GM21717 (cell line): ENCODE measurements around the gene EXOSC6.
A peak's percentile ranks its signal among the peaks of the same experiment; 100 is the strongest.
"Not testable (repeated sequence)": the region's sequence is repeated elsewhere in the genome, so short reads cannot be mapped to it uniquely, and the experiment has no call there.

Experiments used
- ATAC-seq: cut with Tn5 transposase; IDR thresholded peaks from one replicate; pipeline ENCODE4 v1.9.1; 2021; ENCODE audit warnings: mild to moderate bottlenecking, moderate library complexity; ENCODE audit not compliant: unreplicated experiment

EXOSC6 gene

DNA sequence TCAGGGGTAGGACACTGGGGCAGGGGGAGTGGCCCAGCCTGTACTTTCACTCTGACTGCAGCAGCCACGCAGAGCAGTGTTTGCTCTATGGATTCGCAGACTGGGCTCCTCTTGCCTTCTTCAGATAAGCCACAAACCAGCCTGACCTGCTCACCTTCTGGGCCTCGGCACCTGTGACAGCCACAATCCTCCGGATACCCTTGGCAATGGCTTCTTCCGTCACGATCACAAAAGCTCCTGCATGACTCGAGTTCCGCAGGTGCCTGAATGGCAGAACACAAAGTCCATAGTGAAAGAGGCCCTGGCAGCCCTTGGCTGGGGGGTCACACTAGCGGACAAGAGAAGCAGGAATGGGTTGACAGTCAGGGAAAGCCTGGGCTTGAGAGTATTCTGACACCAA is 3.8 kb upstream of the EXOSC6 start:
- ATAC-seq: no peak

DNA sequence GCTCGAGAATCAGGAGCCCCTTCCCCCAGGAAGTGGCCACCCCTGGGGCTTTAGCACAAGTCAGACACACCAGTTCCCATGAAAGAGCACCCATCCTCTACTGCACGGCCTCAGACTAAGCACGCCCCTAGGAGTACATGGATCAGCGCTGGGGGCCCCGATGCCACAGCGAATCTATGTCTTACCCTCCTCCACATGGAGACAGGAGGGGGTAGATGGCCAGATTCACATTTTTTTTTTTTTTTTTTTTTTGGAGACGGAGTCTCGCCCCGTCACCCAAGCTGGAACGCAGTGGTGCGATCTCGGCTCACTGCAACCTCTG is 3.2 kb upstream of the EXOSC6 start:
- ATAC-seq: no peak

DNA sequence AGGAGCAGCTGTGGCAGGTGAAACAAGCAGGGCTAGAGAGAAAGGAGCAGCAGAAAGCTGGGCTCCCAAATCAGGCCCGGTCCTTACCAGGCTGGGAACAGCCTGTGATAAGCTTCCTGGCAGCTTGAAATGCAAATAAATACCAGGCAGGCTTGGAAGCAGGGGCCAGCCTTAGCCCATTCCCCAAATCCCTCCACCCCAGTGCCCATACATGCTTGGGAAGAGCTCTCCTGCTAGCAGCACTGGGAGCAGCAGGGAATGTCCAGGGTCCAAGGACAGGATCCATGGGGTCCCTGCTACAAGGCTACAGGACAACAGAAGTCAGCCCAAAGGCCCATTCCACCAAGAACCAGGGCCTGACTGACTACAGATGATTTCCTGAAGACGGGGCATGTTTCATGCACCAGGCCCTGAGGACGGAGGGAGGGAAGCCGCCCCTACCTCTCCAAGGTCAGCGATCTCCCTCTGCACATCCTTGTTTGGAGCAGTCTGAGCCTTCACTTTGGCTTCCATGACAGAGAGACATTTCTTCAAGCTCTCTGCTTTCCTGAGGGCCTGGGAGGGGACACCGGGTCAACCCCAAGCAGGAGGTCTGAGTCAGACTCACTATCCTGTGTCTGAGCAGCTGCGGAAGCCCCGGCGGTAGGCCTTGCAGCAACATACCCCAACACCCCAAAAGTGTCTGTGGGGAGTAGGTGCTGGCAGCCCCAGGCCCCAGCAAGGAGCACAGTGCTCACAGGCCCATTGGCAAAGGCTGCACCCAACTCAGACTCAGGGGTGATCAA is 2.6 kb upstream of the EXOSC6 start:
- ATAC-seq: no peak

DNA sequence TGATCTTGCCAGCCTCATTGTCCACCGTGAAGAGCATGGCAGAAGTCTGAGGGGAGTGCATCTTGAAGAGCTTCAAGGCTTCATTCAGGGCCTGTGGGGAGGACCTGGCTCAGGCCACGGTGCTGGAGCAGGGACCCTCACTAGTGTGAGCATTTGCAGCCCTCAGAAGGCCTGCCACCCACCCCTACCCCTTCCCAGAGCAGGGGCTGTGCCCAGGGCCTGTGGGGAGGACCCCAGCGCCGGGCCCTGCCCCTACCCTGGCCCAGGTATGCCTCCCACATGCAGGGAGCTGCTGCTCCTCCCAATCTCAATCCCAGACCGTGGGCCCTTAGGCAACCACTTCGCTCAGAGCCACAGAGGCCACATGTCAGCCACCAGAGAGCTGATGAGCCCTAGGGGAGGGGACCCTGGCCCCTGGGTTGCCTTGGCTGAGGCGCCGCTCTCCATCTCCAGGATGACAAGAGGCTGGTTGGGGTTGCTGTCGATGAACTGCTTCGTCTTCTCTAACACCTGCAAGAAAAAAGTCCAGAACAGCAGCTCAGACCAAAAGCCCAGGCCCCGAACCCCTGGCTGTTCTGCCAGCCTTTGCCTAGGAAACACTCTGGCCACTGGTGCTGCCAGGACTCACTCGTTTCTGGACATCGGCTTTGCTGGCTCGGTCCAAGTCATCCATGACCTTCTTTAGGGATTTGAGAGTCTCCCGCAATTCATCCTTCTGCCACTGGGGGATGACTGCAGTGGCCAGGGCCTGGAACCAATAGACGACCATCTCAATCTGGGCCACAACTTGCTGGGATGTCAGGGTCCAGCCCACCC is 1.8 kb upstream of the EXOSC6 start:
- ATAC-seq: no peak

DNA sequence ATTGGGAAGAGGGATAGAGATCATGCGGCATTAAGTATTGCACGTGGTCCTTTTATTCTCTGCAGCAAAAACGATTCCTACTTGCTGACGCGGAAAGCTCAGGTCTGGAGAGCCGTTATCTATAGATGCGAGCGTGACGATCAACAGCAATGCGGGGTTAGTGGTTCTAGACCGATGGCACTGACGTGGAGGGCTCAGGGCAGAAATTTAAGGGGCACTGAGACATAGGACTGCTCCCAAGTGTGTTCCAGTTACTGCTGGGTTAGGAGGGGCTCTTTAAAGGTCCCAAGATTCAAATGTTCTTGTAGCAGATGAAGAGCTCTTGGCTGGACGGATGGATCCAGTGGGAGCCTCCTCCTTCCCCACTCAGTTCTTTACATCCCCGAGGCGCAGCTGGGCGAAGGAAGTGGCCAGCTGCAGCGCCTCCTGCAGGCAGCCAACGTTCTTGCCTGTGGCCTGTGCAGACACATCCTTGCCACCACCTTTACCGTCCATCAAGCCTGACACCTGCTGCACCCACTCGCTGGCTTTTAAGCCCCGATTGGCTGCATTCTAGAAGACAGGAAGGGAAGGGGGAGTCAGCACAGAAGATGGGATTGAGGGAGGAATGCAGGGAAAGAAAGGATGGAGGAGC is 732 bp upstream of the EXOSC6 start:
- no peak for ATAC-seq

DNA sequence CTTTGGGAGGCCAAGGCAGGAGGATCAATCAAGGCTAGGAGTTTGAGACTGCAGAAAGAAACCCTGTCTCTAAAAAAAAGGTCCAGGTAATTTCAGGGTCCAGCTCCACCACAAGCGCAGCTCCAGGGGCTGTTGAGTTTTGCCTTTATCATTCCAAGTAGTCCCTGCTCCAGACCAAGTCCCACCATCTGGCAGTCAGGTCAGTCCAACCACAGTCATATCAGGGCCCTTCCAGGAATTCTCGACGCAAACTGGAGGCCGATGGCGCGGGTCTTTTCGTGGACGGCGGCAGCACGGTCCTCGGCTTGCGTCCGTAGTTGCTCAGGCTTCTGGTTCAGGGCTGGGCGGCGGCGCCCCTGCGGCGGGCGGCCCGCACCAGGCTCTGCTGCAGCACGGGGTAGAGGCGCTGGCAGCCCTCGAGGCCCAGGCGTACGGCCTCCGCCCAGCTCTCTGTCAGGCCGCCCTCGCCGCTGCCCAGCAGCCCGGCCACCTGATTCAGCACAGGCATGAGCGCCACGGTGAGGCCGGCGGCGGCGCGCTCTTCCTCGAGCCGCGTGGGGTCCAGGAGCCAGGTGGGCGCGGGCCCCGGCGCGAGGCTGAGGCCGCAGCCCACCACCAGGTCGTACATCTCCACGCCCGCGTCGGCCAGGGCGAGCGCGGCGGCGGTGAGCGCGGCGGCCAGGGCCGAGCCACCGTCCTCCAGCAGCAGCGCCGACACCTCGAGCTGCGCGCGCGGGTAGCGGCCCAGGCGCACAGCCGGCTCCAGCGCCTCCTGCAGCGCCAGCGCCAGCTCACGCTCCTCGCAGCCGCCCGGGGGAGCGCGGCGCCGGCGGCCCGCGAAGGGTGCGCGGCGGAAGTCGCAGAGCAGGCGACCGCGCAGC is 752 bp downstream of the EXOSC6 start:
- peak; percentile 40 for ATAC-seq

DNA sequence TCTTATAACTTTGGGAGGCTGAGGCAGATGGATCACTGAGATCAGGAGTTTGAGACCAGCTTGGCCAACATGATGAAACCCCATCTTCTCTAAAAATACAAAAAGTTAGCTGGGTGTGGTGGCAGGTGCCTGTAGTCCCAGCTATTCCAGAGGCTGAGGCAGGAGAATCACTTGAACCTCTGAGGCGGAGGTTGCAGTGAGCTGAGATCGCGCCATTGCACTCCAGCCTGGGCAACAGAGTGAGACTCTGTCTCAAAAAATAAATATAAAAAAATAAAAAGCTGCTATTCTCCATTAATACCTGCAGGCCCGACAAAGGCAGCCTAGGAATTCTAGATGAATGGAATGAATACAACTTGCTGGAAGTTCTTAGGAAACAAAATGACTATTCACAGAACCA is 2.0 kb downstream of the EXOSC6 start:
- ATAC-seq: not testable (repeated sequence)

DNA sequence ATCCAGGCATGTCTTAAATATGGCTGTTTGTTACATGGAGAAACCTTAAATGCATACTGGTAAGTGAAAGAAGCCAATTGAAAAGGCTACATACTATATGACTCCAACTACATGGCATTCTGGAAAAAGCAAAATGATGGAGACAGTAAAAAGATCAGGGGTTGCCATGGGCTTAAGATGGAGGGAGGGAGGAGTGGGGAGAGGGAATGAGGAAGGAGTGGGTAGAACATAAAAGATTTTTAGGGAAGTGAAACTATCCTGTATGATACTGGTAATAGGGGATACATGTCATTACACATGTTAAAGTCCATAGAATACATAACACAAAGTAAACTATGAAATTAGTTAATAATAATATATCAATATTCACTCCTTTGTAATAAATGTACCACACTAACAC is 13.0 kb downstream of the EXOSC6 start:
- not testable (repeated sequence) for ATAC-seq

DNA sequence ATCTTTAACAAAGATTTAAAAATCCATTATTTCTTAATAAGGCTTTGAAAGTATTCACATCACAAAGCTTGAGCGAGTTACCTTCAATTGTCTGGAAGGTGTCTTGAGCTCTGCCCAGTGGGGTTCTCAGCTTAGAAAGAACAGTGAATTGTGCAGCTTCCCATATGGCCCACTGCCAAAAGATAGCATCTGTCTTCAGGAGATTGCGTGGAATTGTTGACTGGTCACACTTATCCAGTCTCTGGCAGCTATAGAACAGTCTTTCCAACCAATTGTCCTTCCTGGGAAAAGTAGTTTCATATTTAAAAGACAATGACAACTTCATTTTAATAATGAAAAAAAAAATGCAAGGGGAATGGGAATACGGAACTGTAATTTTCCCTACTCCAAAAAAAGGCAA is 19.9 kb downstream of the EXOSC6 start:
- not testable (repeated sequence) for ATAC-seq

DNA sequence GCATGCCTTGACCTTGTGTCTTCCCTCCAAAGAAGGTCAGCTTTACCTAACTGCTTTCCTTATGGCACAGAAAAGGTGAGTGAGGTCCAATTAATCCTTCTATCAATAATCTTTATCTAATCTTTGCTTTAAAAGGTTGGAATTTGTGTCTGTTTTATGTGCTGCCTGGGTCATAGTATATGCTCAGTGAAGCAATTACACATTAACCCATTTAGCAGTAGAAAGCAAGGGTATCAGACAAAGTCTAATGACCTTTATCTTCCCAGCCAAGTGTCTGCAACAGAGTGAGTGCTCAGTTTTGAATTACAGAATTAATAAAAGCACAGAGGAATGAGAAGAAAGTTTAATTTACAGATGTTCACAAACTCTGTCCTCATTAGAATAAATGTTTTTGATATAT is 25.7 kb downstream of the EXOSC6 start:
- not testable (repeated sequence) for ATAC-seq

DNA sequence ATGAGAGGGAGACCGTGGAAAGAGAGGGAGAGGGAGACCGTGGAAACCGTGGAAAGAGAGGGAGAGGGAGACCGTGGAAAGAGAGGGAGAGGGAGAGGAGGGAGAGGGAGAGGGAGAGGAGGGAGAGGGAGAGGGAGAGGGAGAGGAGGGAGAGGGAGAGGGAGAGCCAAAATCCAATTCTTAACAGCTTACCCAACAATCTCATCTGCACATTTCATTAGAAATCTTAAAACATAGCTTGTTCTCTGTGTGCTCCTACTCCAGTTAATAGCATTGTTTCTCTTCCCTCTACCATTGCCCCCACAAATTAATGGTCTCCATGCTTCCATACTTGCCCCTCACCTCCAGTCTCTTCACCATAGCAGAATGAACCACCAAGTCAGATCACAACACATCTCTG is 26.3 kb downstream of the EXOSC6 start:
- not testable (repeated sequence) for ATAC-seq

DNA sequence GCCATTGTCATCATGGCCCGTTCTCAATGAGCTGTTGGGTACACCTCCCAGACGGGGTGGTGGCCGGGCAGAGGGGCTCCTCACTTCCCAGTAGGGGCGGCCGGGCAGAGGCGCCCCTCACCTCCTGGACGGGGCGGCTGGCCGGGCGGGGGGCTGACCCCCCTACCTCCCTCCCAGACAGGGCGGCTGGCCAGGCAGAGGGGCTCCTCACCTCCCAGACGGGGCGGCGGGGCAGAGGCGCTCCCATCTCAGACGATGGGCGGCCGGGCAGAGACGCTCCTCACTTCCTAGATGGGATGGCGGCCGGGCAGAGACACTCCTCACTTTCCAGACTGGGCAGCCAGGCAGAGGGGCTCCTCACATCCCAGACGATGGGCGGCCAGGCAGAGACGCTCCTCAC is 27.1 kb downstream of the EXOSC6 start:
- not testable (repeated sequence) for ATAC-seq

DNA sequence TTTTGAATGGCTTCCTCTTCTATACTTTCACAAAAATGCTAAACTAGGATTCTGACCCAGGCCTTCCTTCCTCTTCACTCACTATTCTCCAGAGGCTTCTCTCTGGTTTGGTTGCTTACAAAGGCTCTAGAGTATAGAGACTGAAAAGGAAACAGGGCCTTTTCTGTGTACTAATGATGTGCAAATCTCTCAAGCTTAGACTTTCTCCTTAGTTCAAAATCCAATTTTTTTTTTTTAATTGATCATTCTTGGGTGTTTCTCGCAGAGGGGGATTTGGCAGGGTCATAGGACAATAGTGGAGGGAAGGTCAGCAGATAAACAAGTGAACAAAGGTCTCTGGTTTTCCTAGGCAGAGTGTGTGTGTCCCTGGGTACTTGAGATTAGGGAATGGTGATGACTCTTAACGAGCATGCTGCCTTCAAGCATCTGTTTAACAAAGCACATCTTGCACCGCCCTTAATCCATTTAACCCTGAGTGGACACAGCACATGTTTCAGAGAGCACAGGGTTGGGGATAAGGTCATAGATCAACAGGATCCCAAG is 27.7 kb downstream of the EXOSC6 start:
- ATAC-seq: not testable (repeated sequence)

DNA sequence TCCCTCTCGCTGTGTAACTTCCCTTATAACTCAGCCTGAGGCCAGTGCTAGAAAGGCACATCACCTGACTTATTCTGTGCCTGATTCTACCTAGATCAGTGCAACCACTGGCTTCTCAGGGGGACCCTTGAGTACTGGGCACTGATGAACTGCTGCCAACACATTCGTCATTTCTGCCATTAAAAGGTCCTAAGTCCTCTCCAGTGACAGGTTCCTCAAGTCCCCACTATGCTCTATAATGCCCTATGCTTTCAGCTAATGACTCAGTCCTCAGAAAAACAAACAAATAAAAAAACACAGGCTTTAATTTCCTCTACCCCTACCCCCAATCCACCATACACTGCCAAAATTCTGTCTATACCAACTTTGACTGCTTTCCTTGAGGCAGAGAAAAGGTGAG is 28.5 kb downstream of the EXOSC6 start:
- ATAC-seq: not testable (repeated sequence)

DNA sequence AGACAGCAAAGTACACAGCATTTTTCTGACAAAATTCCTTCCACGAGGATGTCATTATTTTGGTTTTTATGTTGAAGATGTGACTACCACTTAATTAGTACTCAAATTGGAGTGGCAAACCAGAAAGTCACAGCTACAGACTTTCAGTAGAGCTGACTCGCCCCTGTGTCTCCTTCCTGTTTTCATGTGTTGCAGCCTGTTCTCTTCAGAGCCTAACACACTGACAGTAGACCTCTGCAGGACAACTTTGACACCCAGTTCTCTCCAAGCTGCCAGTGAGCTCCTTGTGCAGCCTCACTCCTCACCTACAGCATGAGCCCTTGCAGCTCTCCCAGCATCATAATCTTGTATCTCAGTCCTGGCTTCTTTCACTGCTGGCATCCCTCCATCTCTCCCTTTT is 29.2 kb downstream of the EXOSC6 start:
- not testable (repeated sequence) for ATAC-seq

DNA sequence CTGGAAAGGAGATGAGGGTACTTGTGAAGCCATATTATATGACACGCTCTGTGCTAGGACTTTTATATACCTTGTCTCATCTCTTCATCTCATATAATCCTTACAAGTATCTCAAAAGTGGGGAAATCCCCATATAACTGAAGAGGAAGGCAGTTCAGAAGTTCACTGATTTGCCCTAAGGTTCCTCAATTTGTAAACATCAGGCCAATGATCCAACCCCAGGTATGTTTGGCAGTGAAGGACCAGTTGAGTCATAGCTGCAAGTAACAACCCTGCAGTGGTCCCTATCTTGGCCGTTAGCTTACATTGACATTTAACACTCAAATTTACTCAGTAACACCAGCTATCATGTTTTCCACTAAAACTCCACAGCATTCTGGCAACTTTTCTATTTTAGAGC is 33.2 kb downstream of the EXOSC6 start:
- not testable (repeated sequence) for ATAC-seq

DNA sequence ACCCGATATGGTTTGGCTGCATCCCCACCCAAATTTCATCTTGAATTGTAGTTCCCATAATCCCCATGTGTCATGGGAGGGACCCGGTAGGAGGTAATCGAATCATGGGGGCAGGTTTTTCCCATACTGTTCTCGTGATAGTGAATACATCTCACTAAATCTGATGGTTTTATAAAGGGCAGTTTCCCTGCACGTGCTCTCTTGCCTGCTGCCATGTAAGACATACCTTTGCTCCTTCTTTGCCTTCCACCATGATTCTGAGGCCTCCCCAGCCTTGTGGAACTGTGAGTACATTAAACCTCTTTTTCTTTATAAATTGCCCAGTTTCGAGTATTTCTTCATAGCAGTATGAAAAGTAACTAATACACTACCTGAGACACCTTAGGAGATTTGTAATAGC is 45.4 kb downstream of the EXOSC6 start:
- ATAC-seq: not testable (repeated sequence)

DNA sequence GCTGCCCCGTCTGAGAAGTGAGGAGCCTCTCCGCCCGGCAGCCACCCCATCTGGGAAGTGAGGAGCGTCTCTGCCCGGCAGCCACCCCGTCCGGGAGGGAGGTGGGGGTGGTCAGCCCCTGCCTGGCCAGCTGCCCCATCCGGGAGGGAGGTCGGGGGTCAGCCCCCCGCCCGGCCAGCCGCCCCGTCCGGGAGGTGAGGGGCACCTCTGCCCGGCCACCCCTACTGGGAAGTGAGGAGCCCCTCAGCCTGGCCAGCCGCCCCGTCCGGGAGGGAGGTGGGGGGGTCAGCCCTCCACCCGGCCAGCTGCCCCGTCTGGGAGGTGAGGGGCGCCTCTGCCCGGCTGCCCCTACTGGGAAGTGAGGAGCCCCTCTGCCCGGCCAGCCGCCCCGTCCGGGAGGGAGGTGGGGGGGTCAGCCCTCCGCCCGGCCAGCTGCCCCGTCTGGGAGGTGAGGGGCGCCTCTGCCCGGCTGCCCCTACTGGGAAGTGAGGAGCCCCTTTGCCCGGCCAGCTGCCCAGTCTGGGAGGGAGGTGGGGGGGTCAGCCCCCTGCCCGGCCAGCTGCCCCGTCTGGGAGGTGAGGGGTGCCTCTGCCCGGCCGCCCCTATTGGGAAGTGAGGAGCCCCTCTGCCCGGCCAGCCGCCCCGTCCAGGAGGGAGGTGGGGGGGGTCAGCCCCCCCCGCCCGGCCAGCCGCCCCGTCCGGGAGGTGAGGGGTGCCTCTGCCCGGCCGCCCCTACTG is 46.9 kb downstream of the EXOSC6 start:
- not testable (repeated sequence) for ATAC-seq

DNA sequence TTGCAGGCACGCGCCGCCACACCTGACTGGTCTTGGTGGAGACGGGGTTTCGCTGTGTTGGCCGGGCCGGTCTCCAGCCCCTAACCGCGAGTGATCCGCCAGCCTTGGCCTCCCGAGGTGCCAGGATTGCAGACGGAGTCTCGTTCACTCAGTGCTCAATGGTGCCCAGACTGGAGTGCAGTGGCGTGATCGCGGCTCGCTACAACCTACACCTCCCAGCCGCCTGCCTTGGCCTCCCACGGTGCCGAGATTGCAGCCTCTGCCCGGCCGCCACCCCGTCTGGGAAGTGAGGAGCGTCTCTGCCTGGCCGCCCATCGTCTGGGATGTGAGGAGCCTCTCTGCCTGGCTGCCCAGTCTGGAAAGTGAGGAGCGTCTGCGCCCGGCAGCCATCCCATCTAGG is 47.7 kb downstream of the EXOSC6 start:
- ATAC-seq: not testable (repeated sequence)

DNA sequence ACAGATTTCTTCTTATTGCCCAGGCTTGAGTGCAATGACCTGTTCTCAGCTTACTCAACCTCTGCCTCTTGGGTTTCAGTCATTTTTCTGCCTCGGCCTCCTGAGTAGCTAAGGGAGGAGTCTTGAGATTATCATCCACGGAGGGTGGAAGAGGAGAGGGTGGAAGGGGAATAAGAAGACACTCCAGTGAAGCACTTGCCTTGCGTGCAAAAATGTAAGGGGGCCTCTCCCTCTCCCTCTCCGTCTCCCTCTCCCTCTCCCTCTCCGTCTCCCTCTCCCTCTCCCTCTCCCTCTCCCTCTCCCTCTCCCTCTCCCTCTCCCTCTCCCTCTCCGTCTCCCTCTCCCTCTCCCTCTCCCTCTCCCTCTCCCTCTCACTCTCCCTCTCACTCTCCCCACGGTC is 48.2 kb downstream of the EXOSC6 start:
- not testable (repeated sequence) for ATAC-seq
